SKM-1 treated with dmso at 0.1 percent for 144 hours (cell line): ENCODE results near the gene WDR70.
"Not testable (repeated sequence)": the region's sequence is repeated elsewhere in the genome, so short reads cannot be mapped to it uniquely, and the experiment has no call there.

Source experiments
- DNase-seq: peaks from one replicate; lab custom pipeline; 2025; ENCODE audit not compliant: unreplicated experiment; lab: John Stamatoyannopoulos, UW

WDR70 gene

GRCh38 chr5:37453252-37453651, 74.1 kb downstream of the WDR70 start:
- not testable (repeated sequence) for DNase-seq

- DNase-seq = not testable (repeated sequence)
Observed at GRCh38 chr5:37454402-37455055, 75.4 kb downstream of the WDR70 start.

- peak; percentile 59 for DNase-seq
Observed at GRCh38 chr5:37463191-37464051, 84.3 kb downstream of the WDR70 start.

- not testable (repeated sequence) for DNase-seq
Observed at GRCh38 chr5:37464581-37464980, 85.5 kb downstream of the WDR70 start.

DNA sequence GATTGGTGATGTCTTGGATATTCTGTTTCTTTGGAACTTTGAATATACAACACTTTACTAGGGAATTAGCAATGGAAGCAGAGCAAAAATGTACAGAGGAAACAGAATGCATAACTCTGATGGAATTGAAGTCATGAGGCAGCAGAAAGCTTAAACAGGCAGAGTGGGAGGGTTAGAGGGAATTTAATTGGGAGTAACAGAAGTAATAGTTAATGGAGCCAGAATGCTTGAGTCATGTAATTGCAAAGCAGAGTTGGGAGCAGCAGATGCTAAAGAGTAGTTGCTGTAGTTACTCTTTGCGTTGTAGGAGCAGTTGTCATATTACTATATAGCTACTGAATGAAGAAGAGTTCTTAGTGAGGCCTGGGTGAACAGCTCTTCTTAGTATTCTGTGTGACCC, 90.3 kb downstream of the WDR70 start:
- not testable (repeated sequence) for DNase-seq

GRCh38 chr5:37471666-37472197, 92.6 kb downstream of the WDR70 start:
- no peak for DNase-seq

DNA sequence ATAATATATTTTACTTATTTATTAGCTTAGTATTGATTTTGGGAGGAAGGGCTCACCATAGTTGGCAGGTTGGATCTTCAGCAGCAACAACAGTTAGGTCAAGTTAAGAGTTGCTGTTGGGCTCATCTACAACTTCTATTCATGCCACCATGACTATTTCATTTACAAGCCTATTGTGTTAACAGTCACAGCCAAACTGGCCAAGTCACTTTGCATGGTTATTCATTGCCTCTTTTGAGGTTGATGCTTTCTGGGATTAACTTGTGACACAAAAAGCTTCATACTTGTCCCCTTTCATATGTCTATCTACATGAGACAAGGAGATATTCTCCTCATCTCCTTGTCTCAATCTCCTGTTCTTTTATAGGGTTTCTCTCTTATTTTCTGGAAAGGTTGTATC, 98.3 kb downstream of the WDR70 start:
- DNase-seq = no peak

GRCh38 chr5:37478121-37478894, 99.2 kb downstream of the WDR70 start:
- DNase-seq = no peak

- DNase-seq = not testable (repeated sequence)
Observed at GRCh38 chr5:37481395-37481794, 102.3 kb downstream of the WDR70 start.

DNA sequence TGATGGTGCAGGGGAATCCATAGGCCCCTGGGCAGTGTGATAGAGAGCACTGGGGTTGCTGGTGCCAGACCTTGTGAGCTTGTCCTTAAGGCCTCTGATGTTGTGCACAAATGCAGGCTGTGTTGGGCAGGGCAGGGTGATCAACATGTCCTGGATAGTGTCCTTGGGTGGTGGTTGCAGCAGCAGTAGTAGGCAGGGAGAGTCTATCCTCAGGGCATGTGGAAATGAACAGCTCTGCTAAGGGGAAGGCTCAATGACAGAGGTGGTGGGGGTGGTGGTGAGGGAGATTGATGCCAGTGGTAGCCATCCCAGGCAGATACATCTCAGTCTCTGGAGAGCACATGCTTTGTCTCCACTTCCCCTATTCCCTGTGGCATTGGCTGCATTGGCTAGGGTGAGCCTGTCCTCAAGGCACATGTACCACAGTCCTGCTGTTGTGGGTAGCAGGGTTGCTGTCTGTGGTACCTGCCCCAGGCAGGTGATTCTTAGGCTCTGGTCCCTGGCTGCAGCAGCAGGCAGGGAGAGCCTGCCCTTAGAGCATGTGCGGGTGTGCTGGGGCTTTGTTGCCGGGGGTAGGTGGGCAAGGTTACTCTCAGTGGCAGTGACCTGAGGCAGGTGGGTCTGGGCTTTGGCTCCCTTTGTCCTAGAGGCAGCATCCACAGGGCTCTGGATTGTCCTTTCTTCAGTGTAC, 111.1 kb downstream of the WDR70 start:
- no peak for DNase-seq

DNA sequence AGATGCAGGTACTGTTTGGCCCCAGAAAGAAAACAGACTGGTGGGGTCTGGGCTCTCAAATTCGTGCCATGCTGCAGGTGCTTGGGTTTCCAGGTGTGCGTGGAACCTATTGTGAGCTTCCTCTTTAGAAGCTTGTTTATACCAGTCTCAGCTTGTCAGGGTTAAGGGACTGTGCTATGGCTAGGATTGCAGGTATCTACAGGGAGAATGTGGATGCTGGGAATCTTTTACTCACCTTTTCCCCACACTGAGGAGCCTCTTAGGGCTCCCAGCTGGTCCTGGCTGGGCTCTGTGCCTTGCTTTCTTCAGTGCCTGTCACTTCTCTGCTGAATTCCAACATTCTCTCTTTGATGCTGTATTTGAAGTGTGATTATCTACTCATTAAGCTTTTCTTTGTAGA, 111.8 kb downstream of the WDR70 start:
- no peak for DNase-seq

GRCh38 chr5:37492778-37493555, 113.8 kb downstream of the WDR70 start:
- DNase-seq = no peak

DNA sequence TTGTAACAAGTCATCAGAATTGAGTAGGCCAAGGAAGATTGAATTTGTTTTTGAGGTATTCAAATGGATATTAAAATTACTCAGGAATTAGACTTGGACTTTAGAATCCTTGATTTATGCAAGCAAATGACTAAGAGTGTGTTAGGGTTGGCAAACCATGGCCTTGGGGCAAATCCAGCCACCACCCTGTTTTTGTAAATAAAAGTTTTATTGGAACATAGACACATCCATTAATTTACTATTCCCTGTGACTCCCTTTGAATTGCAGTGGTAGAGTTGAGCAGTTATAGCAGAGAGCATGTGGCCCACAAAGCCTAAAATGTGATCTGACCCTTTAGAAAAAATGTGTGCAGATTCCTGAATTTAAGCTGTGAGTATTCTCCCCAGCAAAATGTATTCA, 115.6 kb downstream of the WDR70 start:
- no peak for DNase-seq

- no peak for DNase-seq
Observed at GRCh38 chr5:37495210-37495609, 116.1 kb downstream of the WDR70 start.

GRCh38 chr5:37495668-37496347, 116.7 kb downstream of the WDR70 start:
- no peak for DNase-seq

DNA sequence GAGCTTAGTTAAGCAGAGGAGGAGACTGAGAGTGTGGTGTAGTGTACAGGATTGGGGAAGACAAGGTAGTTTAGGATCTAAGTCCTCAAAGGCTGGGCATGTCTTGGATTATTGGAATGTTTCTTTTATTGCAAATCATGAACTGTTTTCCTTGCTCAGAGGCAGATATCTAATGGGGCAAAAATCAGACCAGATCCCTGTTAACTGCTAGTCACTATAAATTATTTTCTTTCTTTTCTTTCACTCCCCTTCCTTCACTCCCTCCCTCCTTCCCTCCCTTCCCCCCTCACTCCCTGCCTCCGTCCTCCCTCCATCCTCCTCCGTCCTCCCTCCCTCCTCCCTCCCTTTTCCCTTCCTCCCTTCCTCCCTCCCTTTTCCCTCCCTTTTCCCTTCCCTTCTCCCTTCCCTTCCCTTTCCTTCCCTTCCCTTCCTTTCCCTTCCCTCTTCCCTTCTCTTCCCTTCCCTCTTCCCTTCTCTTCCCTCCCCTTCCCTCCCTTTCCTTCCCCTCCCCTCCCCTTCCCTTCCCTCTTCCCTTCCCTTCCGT, 117.9 kb downstream of the WDR70 start:
- DNase-seq = no peak

DNA sequence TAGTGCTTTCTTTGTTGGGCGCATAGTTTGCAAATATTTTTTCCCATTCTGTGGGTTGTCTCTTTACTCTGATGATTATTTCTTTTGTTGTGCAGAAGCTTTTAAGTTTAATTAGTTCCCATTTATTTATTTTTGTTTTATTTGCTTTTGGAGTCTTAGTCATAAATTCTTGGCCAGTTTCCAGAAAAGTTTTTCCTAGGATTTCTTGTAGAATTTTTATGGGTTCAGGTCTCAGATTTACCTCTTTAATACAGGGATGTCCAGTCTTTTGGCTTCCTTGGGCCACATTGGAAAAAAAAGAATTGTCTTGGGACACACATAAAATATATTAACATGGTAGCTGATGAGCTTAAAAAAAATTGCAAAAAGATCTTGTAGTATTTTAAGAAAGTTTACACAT, 122.0 kb downstream of the WDR70 start:
- no peak for DNase-seq

DNA sequence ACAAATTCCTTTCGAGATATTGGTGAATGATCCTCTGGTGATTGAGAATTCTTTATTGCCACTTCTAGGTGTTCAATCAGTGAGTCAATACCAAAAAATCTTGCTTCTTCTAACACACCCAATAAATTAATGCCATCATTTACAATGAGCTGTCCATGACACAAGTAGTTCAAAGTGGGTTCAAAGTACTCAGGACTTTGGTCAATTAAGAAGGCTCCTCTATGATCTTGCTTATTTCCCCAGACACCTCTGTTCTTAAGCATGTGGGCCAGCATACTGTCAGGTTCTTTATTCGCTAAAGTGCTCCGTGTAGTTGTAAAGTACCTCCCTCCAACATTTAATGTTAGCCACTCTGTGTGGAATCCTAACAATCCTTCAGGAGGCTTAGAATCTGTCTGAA, 127.1 kb downstream of the WDR70 start:
- no peak for DNase-seq

GRCh38 chr5:37506722-37507121, 127.6 kb downstream of the WDR70 start:
- DNase-seq = no peak
